Measurements from ENCODE around the gene TRANK1. TPM values are rescaled to one million over a fixed set of nuclear protein-coding genes. Genes with fewer than 3 reads are reported as not detected.

Gene TRANK1
- total RNA-seq, 4 donors from 2014 or later = 7.3 to 9.6 (median 8.2) TPM

GRCh38 chr3:36959821-36960220, 15.0 kb upstream of the TRANK1 start:
- intact Hi-C loops (cut with DNase I) = loop anchor here (5.0 kb wide), 1 partner anchor 228 kb away; no protein-coding TSS in a partner anchor
- DNase-seq (ENCODE audit: extremely low spot score) = no peak
- no peaks in the 10 kb centered on the region for H3K36me3 ChIP-seq
- H3K9me3 ChIP-seq = no peaks in the 10 kb centered on the region
- H3K27ac ChIP-seq (replicated peaks in 1 of 4) = no peak overlapping the region
- 41% methylated on average over 2 of the region's 2 CpGs for WGBS
- H3K4me3 ChIP-seq = no peak overlapping the region
- H3K27me3 ChIP-seq = no peaks in the 10 kb centered on the region
- peaks cover 0 to 8% (median 6%) of the 10 kb centered on the region in 4 donors for H3K4me1 ChIP-seq
- TF ChIP-seq POLR2AphosphoS5 (IDR thresholded peaks at IDR 0.05) = no peak
- no peak for TF ChIP-seq EP300 (IDR thresholded peaks at IDR 0.05)
- TF ChIP-seq, protein P1, sequence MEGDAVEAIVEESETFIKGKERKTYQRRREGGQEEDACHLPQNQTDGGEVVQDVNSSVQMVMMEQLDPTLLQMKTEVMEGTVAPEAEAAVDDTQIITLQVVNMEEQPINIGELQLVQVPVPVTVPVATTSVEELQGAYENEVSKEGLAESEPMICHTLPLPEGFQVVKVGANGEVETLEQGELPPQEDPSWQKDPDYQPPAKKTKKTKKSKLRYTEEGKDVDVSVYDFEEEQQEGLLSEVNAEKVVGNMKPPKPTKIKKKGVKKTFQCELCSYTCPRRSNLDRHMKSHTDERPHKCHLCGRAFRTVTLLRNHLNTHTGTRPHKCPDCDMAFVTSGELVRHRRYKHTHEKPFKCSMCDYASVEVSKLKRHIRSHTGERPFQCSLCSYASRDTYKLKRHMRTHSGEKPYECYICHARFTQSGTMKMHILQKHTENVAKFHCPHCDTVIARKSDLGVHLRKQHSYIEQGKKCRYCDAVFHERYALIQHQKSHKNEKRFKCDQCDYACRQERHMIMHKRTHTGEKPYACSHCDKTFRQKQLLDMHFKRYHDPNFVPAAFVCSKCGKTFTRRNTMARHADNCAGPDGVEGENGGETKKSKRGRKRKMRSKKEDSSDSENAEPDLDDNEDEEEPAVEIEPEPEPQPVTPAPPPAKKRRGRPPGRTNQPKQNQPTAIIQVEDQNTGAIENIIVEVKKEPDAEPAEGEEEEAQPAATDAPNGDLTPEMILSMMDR (IDR thresholded peaks at IDR 0.05) = no peak
- no peak for TF ChIP-seq POLR2A (IDR thresholded peaks at IDR 0.05; ENCODE audit: low read depth)

GRCh38 chr3:36957862-36958686, 13.2 kb upstream of the TRANK1 start:
- DNase-seq (ENCODE audit: extremely low spot score) = no peak
- H3K9me3 ChIP-seq = no peaks in the 10 kb centered on the region
- peaks cover 0 to 8% (median 6%) of the 10 kb centered on the region in 4 donors for H3K4me1 ChIP-seq
- WGBS = 60% methylated on average over 3 of the region's 3 CpGs
- H3K27me3 ChIP-seq = no peaks in the 10 kb centered on the region
- H3K4me3 ChIP-seq = no peak overlapping the region
- TF ChIP-seq, protein P1 (IDR thresholded peaks at IDR 0.05) = no peak
- TF ChIP-seq EP300 (IDR thresholded peaks at IDR 0.05) (no peak), POLR2A (IDR thresholded peaks at IDR 0.05; ENCODE audit: low read depth) (no peak), POLR2AphosphoS5 (IDR thresholded peaks at IDR 0.05) (no peak)
- no peaks in the 10 kb centered on the region for H3K36me3 ChIP-seq
- intact Hi-C loops (cut with DNase I) = loop anchor here (5.0 kb wide), 1 partner anchor 226 kb away; no protein-coding TSS in a partner anchor
- no peak overlapping the region for H3K27ac ChIP-seq (replicated peaks in 1 of 4)

DNA sequence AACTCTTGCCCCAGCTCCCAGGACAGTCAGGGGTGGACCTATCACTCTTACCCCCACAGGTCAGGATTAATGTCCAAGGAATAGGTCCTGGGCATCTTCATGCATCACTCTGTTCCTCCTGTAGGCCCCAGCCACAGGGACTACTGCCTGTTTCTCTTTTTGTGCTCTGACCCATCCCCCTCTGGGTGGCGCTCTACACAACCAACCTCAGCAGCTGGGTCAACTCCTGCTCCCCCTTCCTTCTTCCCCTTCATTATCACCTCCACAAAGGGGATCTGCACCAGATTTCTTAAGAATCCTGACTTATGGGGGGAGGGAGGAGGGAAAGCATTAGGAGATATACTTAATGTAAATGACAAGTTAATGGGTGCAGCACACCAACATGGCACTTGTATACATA, 12.2 kb upstream of the TRANK1 start:
- Histone ChIP-seq H3K27ac (replicated peaks in 1 of 4) (no peak overlapping the region), H3K27me3 (no peaks in the 10 kb centered on the region), H3K36me3 (no peaks in the 10 kb centered on the region), H3K4me3 (no peak overlapping the region), H3K4me1 (peaks cover 0 to 8% (median 6%) of the 10 kb centered on the region in 4 donors), H3K9me3 (no peaks in the 10 kb centered on the region)
- no peak for DNase-seq (ENCODE audit: extremely low spot score)
- no peak for TF ChIP-seq POLR2AphosphoS5 (IDR thresholded peaks at IDR 0.05)
- TF ChIP-seq EP300 (IDR thresholded peaks at IDR 0.05) = no peak
- TF ChIP-seq POLR2A (IDR thresholded peaks at IDR 0.05; ENCODE audit: low read depth) = no peak
- TF ChIP-seq, protein P1 (IDR thresholded peaks at IDR 0.05) = no peak
- intact Hi-C loops (cut with DNase I) = loop anchor here (5.0 kb wide), 1 partner anchor 225 kb away; no protein-coding TSS in a partner anchor
- WGBS = 87% methylated on average over 1 of the region's 1 CpG

- no peaks in the 10 kb centered on the region for H3K27me3 ChIP-seq
- TF ChIP-seq POLR2A (IDR thresholded peaks at IDR 0.05; ENCODE audit: low read depth) (no peak), POLR2AphosphoS5 (IDR thresholded peaks at IDR 0.05) (no peak), EP300 (IDR thresholded peaks at IDR 0.05) (no peak)
- TF ChIP-seq, protein P1 (IDR thresholded peaks at IDR 0.05) = no peak
- H3K36me3 ChIP-seq = no peaks in the 10 kb centered on the region
- intact Hi-C loops (cut with DNase I) = loop anchor here (5.0 kb wide), 1 partner anchor 224 kb away; no protein-coding TSS in a partner anchor
- no peak overlapping the region for H3K4me3 ChIP-seq
- H3K9me3 ChIP-seq = no peaks in the 10 kb centered on the region
- peaks cover 0 to 8% (median 6%) of the 10 kb centered on the region in 4 donors for H3K4me1 ChIP-seq
- no peak overlapping the region for H3K27ac ChIP-seq (replicated peaks in 1 of 4)
- 85% methylated on average over 3 of the region's 3 CpGs for WGBS
- DNase-seq (ENCODE audit: extremely low spot score) = no peak
Measured at GRCh38 chr3:36956155-36956554, 11.3 kb upstream of the TRANK1 start.

Data from esophagus muscularis mucosa (tissue), 4 donors.